Anterior cingulate cortex (tissue), 58 donors: ENCODE data around the gene KRT81.
"Not testable (repeated sequence)": the region's sequence is repeated elsewhere in the genome, so short reads cannot be mapped to it uniquely, and the experiment has no call there.

Experiments used
- DNase-seq, 58 donors: peaks; one replicate each; lab custom pipeline; 2025; lab: John Stamatoyannopoulos, UW

The KRT81 gene

GRCh38 chr12:52245259-52245961 is 45.9 kb downstream of the KRT81 start:
- DNase-seq = no peak

GRCh38 chr12:52244615-52244994 is 46.7 kb downstream of the KRT81 start:
- no peak for DNase-seq

DNA sequence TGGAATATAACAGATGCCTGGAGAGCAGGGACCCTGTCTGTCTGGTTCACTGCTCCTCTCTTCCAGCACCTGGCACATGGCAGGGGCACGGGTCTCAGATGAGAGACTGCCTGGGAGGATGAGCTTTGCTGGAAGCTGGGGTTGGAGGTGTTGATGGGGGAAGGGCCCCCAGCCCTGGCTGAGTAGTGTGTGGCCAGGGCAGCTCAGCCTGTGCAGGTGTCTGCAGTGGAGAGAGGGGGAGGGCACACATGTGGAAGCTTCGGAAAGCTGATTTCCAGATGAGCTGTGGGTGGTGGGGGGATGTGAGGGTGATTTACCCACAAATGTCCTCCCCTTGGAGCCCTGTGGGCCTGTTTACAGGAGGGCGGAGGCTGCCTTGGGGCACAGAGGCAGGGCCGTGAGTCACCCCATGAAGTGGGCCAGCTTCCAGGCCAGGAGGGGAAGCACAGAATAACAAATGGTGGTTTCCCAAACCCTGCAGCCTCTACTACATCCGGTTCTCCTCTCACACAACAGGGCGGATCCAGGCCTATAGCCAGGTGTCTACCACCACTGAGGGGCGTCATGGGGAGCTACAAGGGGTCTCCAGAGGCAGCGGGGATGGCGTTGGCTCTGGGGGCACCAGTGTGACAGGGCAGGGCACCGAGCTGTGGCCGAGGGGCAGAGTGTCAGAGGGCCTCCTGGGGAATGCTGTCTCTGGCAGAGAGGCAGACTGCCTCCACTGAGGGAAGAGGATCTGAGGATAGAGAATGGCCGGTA is 47.3 kb downstream of the KRT81 start:
- peak in 3 of 58 donors; percentile 20 to 54 (median 42) for DNase-seq

DNA sequence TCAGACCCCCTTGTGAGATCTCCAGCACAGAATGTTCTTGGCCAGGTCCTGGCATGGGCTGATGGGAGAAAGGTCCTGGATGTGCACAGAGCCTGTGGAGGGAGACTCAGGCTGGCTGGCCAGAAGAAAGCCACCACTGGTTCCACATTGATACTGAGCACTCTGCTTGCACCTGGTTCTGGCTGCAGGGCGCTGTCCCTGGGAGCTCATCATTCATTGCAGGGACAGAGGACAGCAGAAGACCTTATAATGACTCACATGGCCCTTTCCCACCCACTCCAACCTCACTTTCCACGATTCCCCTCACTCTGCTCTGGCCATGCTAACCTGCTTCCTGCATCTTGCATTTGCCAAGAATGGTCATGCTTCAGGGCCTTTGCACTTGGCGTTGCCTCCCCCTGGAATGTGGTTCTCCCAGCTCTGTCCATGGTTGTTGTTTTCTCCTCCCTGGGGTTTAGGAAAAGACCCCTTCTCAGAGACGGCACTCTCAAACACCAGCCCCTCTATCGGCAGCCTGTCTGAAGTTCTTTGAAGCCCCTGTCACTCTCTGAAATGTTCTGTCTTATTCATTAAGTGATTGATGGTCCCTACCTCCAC is 48.0 kb downstream of the KRT81 start:
- no peak for DNase-seq

- no peak for DNase-seq
These were observed 48.7 kb downstream of the KRT81 start for GRCh38 chr12:52242442-52243258.

GRCh38 chr12:52241205-52241842 is 50.0 kb downstream of the KRT81 start:
- no peak for DNase-seq

- not testable (repeated sequence) for DNase-seq
These were observed 51.1 kb downstream of the KRT81 start for GRCh38 chr12:52240247-52240646.

- DNase-seq = no peak
These were observed 51.6 kb downstream of the KRT81 start for GRCh38 chr12:52239767-52240166.

DNA sequence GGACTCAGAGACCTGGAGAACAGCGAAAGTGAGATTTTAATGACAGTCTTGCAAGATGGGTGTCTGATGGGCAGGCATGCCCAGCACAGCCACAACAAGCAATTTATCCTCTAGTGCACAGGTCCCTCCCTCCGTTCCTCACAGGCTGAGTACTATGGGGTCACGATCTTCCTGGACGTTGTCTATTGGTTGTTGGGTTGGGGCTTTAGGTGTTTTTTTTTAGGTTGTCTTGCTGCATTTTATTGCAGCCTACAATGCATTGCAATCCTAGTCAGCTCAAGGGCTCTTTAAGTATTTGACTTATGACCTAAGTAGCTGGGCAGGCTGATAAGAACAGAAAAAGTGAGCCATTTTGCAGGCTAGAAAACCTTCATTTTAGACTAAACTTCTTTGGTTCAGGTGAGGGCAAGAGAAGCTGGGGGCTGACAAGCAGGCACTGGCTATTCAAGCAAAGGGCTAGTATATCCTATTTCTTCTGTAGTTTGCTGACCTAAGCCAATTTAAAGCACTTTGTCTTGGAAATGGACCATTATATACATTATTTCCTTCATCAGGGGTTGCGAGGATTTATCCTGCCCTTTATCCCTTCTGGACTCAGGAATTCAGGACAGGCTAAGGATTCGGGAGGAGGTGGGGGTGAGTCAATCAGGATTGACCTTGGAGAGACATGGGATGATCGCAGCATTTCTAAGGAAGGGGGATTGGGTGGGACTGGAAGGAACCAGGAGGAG is 52.3 kb downstream of the KRT81 start:
- DNase-seq = no peak

- DNase-seq = no peak
These were observed 53.0 kb downstream of the KRT81 start for GRCh38 chr12:52238207-52238840.

DNA sequence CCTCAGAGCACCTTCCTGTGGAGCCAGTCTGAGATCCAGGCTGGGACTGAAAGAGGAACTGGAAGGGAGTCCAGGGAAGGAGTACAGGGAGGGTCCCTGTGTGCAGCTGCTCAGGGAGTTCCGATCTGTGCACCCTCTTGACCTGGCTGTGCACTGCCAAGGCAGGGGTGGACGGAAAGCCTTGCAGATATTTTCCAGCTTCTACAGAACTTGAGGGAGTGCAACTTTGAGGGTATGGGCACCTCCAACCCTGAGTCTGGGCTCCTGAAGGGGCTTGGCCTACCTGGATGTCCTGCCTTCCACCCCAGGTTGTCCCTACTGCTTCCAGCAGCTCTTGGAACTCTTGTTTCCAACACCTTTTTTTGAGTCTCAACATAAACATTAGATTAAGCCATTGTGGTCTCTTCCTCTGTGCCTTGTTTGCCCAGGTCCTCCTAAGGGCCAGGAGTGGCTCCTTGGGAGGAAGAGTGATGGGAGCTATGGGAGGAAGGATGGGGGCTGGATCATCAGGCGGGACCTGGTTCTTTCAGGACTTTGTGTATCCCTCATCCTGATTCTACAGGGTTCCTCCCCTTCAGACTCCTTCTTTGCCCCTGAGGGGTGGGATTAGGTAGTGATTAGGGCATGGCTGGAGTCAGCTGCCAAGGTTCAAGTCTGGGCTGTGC is 54.8 kb downstream of the KRT81 start:
- no peak for DNase-seq
